HepG2 (cell line): Measurements from ENCODE around the gene RPL19. TPM values are rescaled to one million over a fixed set of nuclear protein-coding genes. Genes with fewer than 3 reads are reported as not detected.

ENCODE experiments used
- ATAC-seq: fragments of 200-7000 bp; cut with Tn5 transposase; 3 replicates; pipeline ENCODE4 v1.9.1; 2020; ENCODE audit warnings: mild to moderate bottlenecking, moderate library complexity
- BruUV-seq: library from RNA; stranded (reverse); fragments of 400-500 nt; replicated peaks from 2 replicates; lab custom pipeline; 2021; lab: Mats Ljungman, UMichigan
- CTCF ChIA-PET: fragments of 300-600 bp; formaldehyde crosslinking; extraction: SDS; loops from one replicate; lab custom pipeline; 2021; ENCODE audit warnings: low total read pairs, inconsistent platforms, low intra/inter-chr PET ratio; lab: Yijun Ruan, JAX
- POLR2A ChIA-PET: fragments of 350-600 bp; sonication (Branson Sonifier 250); formaldehyde crosslinking; loops from one replicate; lab custom pipeline; 2020; ENCODE audit warnings: antibody characterized with exemption, inconsistent platforms; lab: Yijun Ruan, JAX
- DNase-seq: peaks from one replicate; pipeline ENCODE4 v3.0.0-alpha.2; 2015; ENCODE audit warnings: low spot score
- FAIRE-seq: peaks from 3 replicates; lab custom pipeline; 2011; peaks lifted over from hg19 to GRCh38; lab: Jason Lieb, UNC
- H2AFZ ChIP-seq: one replicate; pipeline ENCODE4 v1.6.1; 2011; ENCODE audit warnings: low read length, inconsistent platforms
- H3K27ac ChIP-seq: fragments of 300-600 bp; 3 replicates; pipeline ENCODE4 v1.8.0; 2011; ENCODE audit warnings: mixed run types, mild to moderate bottlenecking, mixed read lengths, low read length, inconsistent platforms; ENCODE audit not compliant: insufficient read depth; ENCODE audit errors: extremely low read length
- H3K27me3 ChIP-seq, 2 experiments: fragments of 200-600 bp in 1 of 2; 2 replicates in 1 of 2; 3 replicates in 1 of 2; pipeline versions ENCODE4 v1.6.0 to v1.8.0; 2011; ENCODE audit warnings: low read length in 2 of 2, mild to moderate bottlenecking in 2 of 2, moderate library complexity in 2 of 2, inconsistent platforms in 1 of 2; ENCODE audit not compliant: insufficient read depth in 2 of 2, control insufficient read depth in 1 of 2
- H3K36me3 ChIP-seq, 2 experiments: fragments of 200-600 bp in 1 of 2; replicated peaks in 1 of 2; 2 replicates in 1 of 2; 3 replicates in 1 of 2; pipeline versions ENCODE4 v1.5.1 to v1.8.0; 2011; ENCODE audit warnings: low read length in 2 of 2, inconsistent platforms in 1 of 2; ENCODE audit not compliant: insufficient read depth in 2 of 2, control insufficient read depth in 1 of 2
- H3K4me1 ChIP-seq: 2 replicates; pipeline ENCODE4 v1.5.1; 2012; ENCODE audit warnings: low read length, inconsistent platforms; ENCODE audit not compliant: insufficient read depth
- H3K4me2 ChIP-seq: 2 replicates; pipeline ENCODE4 v1.6.0; 2011; ENCODE audit warnings: low read depth, low read length, inconsistent platforms
- H3K4me3 ChIP-seq, 3 experiments: fragments of 200-600 bp in 1 of 3; sonication (generic), shearing (Covaris generic) in 1 of 3; replicated peaks in 1 of 3; 2 replicates each; pipeline ENCODE4 v1.5.1; 2011 to 2016; ENCODE audit warnings: low read length in 3 of 3, inconsistent platforms in 2 of 3, low read depth in 2 of 3, mild to moderate bottlenecking in 2 of 3, control low read depth in 1 of 3, mixed read lengths in 1 of 3; ENCODE audit not compliant: insufficient read depth in 1 of 3
- H3K79me2 ChIP-seq: one replicate; pipeline ENCODE4 v1.6.1; 2011; ENCODE audit warnings: low read length, inconsistent platforms; ENCODE audit not compliant: insufficient read depth
- H3K9ac ChIP-seq: 2 replicates; pipeline ENCODE4 v1.6.0; 2011; ENCODE audit warnings: mild to moderate bottlenecking, low read depth, low read length, inconsistent platforms; ENCODE audit not compliant: insufficient read depth
- H3K9me3 ChIP-seq: 2 replicates; pipeline ENCODE4 v1.5.1; 2012; ENCODE audit warnings: mild to moderate bottlenecking, low read length
- H4K20me1 ChIP-seq: 2 replicates; pipeline ENCODE4 v1.6.0; 2011; ENCODE audit warnings: inconsistent platforms, mild to moderate bottlenecking, low read length, moderate library complexity; ENCODE audit not compliant: insufficient read depth
- HDAC2 ChIP-seq: sonication (generic); formaldehyde crosslinking; IDR thresholded peaks from 2 replicates; pipeline ENCODE4 v1.4.0; 2020; ENCODE audit warnings: missing genetic modification reagents
- HOXA7 ChIP-seq: sonication (generic); formaldehyde crosslinking; IDR thresholded peaks from 2 replicates; pipeline ENCODE4 v1.8.1; 2022; ENCODE audit warnings: mild to moderate bottlenecking, missing genetic modification reagents, moderate library complexity
- JUN ChIP-seq: sonication (generic); formaldehyde crosslinking; IDR thresholded peaks from 2 replicates; pipeline ENCODE4 v1.4.0; 2020; ENCODE audit warnings: mild to moderate bottlenecking, missing genetic modification reagents
- NFIC ChIP-seq: IDR thresholded peaks from 2 replicates; pipeline ENCODE4 v1.6.1; 2012; ENCODE audit warnings: mild to moderate bottlenecking, low read length, inconsistent platforms
- NR3C1 ChIP-seq: sonication (generic); formaldehyde crosslinking; IDR thresholded peaks from 2 replicates; pipeline ENCODE4 v1.4.0; 2020; ENCODE audit warnings: missing genetic modification reagents
- RFX3 ChIP-seq: IDR thresholded peaks from 2 replicates; pipeline ENCODE4 v1.6.1; 2016; ENCODE audit warnings: missing biosample characterization, missing genetic modification reagents
- TEAD3 ChIP-seq: optimal IDR thresholded peaks from 2 replicates; pipeline ENCODE3; 2016; ENCODE audit warnings: borderline replicate concordance
- WIZ ChIP-seq: sonication (generic); formaldehyde crosslinking; IDR thresholded peaks from 2 replicates; pipeline ENCODE4 v1.5.1; 2020; ENCODE audit warnings: mild to moderate bottlenecking, missing genetic modification reagents
- ZFX ChIP-seq: sonication (generic); formaldehyde crosslinking; IDR thresholded peaks from 2 replicates; pipeline ENCODE4 v1.4.0; 2020; ENCODE audit warnings: mild to moderate bottlenecking, low read depth, missing genetic modification reagents, moderate library complexity
- ZNF576 ChIP-seq: sonication (generic); formaldehyde crosslinking; IDR thresholded peaks from 2 replicates; pipeline ENCODE4 v1.4.0; 2020; ENCODE audit warnings: mild to moderate bottlenecking, missing genetic modification reagents
- WGBS: methylation state at CpG from one replicate; pipeline ENCODE4 v1.1.6; 2017; ENCODE audit warnings: low lambda C conversion rate; 5-methylcytosine and 5-hydroxymethylcytosine counted together
- in situ Hi-C: cut with HindIII; loops from 2 replicates; pipeline ENCODE4 v1.10.0; 2017; ENCODE audit warnings: low pct_unique_long_range_greater_than_20kb; ENCODE audit not compliant: extremely low pct_ligation_motif_present
- intact Hi-C: fragments of 100-400 bp; cut with micrococcal nuclease; formaldehyde crosslinking; loops from one replicate; pipeline ENCODE4 v1.10.0; 2022; ENCODE audit not compliant: unreplicated experiment
- polyA plus RNA-seq, 8 experiments: library from polyadenylated mRNA; depleted of rRNA in 3 of 8; stranded (reverse) in 7 of 8; unstranded in 1 of 8; fragments of >200 nt; fragmentation: Illumina TruSeq in 4 of 8; extraction: Trizol in 4 of 8; gene quantifications; 2 replicates each; pipeline versions ENCODE4 v1.2.1 to v1.2.3, GENCODE V29; 2011 to 2016; ENCODE audit warnings: low read depth in 4 of 8, missing spikeins in 1 of 8, mixed read lengths in 1 of 8; ENCODE audit not compliant: insufficient read depth in 1 of 8
- total RNA-seq, 5 experiments: library from RNA; depleted of rRNA; stranded (reverse); fragments of >200 nt; fragmentation: Illumina TruSeq; extraction: Trizol; gene quantifications; 2 replicates each; pipeline ENCODE4 v1.2.3, GENCODE V29; 2016; ENCODE audit warnings: low read depth in 1 of 5
- TF ChIP-seq, protein P1 (sequence below): IDR thresholded peaks from 2 replicates; pipeline ENCODE4 v1.6.1; 2016; ENCODE audit warnings: missing biosample characterization, missing genetic modification reagents, low read depth
- TF ChIP-seq, protein P2 (sequence below): sonication (generic); formaldehyde crosslinking; IDR thresholded peaks from 2 replicates; pipeline ENCODE4 v1.5.0; 2020; ENCODE audit warnings: mild to moderate bottlenecking, missing genetic modification reagents, moderate library complexity
- TF ChIP-seq, protein P3 (sequence below): sonication (generic); formaldehyde crosslinking; IDR thresholded peaks from 2 replicates; pipeline ENCODE4 v1.4.0; 2020; ENCODE audit warnings: mild to moderate bottlenecking, missing genetic modification reagents
- TF ChIP-seq, protein P4 (sequence below): sonication (generic); formaldehyde crosslinking; IDR thresholded peaks from 2 replicates; pipeline ENCODE4 v1.4.0; 2020; ENCODE audit warnings: low read depth, mild to moderate bottlenecking, missing genetic modification reagents

Gene RPL19
- total and polyA plus RNA-seq, 2 of the 13 experiments (the other 11 are each of a cell fraction or from before 2014, with no cell fraction given): 2,522 to 2,768 TPM

- intact Hi-C loops: loop anchor here (10.0 kb wide), 1 partner anchor 252 kb away; no protein-coding TSS in a partner anchor
- ChIA-PET POLR2A (interaction anchor here (1.9 kb wide), 1 partner anchor 37 kb away, joined by 7 read pairs; the partner anchor contains the start of gene RPL19), CTCF (no interaction called here)
- BruUV-seq: no TSS peak
- no peak overlapping the region for H3K9ac ChIP-seq
- no peak overlapping the region for H3K27ac ChIP-seq
- TF ChIP-seq, protein P1, sequence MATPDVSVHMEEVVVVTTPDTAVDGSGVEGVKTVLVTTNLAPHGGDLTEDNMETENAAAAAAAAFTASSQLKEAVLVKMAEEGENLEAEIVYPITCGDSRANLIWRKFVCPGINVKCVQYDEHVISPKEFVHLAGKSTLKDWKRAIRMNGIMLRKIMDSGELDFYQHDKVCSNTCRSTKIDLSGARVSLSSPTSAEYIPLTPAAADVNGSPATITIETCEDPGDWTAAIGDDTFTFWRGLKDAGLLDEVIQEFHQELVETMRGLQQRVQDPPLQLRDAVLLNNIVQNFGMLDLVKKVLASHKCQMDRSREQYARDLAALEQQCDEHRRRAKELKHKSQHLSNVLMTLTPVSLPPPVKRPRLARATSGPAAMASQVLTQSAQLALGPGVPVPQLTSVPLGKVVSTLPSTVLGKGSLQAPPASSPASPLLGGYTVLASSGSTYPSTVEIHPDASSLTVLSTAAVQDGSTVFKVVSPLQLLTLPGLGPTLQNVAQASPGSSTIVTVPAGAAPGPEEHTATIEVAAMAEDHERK (CRISPR knock-in tag): no peak
- TF ChIP-seq, protein P2, sequence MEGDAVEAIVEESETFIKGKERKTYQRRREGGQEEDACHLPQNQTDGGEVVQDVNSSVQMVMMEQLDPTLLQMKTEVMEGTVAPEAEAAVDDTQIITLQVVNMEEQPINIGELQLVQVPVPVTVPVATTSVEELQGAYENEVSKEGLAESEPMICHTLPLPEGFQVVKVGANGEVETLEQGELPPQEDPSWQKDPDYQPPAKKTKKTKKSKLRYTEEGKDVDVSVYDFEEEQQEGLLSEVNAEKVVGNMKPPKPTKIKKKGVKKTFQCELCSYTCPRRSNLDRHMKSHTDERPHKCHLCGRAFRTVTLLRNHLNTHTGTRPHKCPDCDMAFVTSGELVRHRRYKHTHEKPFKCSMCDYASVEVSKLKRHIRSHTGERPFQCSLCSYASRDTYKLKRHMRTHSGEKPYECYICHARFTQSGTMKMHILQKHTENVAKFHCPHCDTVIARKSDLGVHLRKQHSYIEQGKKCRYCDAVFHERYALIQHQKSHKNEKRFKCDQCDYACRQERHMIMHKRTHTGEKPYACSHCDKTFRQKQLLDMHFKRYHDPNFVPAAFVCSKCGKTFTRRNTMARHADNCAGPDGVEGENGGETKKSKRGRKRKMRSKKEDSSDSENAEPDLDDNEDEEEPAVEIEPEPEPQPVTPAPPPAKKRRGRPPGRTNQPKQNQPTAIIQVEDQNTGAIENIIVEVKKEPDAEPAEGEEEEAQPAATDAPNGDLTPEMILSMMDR (CRISPR knock-in tag): 0 out of 2 replicates have a peak, but pooled peaks have one; percentile 4
- no peaks in the 10 kb centered on the region for H4K20me1 ChIP-seq
- peaks cover 4% of the 10 kb centered on the region; the same call in 1 of the 2 replicates for H3K4me1 ChIP-seq
- WGBS: 22% methylated on average over 3 of the region's 6 CpGs
- peaks cover 0 to 13% of the 10 kb centered on the region in 2 experiments; a peak in 4 of 5 replicates for H3K27me3 ChIP-seq
- no peak for FAIRE-seq
- no peaks in the 10 kb centered on the region for H3K9me3 ChIP-seq
- no peaks in the 10 kb centered on the region for H3K36me3 ChIP-seq
- H3K4me3 ChIP-seq: no peak overlapping the region
- no peak for DNase-seq
- peak; percentile 10 for ATAC-seq
- in situ Hi-C loops: no loop called here
- H2AFZ ChIP-seq: no peak overlapping the region
- no peaks in the 10 kb centered on the region for H3K79me2 ChIP-seq
- no peak overlapping the region for H3K4me2 ChIP-seq
These were observed 36.9 kb downstream of the RPL19 start for GRCh38 chr17:39236981-39237441.

DNA sequence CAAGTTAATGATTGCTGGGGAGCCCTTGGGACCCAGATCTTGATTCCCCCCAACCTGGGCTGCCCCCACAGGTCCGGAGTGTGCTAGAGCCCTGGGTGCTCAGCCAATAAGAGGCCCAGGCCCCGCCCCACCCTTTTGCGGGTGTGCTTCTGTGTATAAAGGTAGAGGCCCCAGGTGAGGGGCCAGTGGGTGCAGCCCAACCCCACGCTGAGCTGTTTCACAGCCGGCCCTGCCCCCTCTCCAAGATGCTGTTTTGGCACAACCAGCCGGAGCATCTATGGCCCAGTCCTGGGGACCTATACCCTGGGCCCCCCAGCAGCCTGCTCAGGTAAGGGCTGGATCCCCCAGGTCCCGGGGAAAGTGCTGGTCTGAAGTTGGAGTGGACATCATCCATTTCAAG, 37.5 kb downstream of the RPL19 start:
- Histone ChIP-seq H2AFZ (no peak overlapping the region), H3K9ac (no peak overlapping the region), H3K27ac (no peak overlapping the region), H3K4me2 (no peak overlapping the region), H3K4me1 (no peaks in the 10 kb centered on the region), H3K4me3 (no peak overlapping the region), H3K9me3 (no peaks in the 10 kb centered on the region), H3K27me3 (peaks cover 0 to 8% of the 10 kb centered on the region in 2 experiments; a peak in 3 of 5 replicates), H3K79me2 (no peaks in the 10 kb centered on the region), H3K36me3 (no peaks in the 10 kb centered on the region), H4K20me1 (no peaks in the 10 kb centered on the region)
- no peak for FAIRE-seq
- ATAC-seq: no peak
- intact Hi-C loops: loop anchor here (10.0 kb wide), 1 partner anchor 253 kb away; no protein-coding TSS in a partner anchor
- DNase-seq: no peak
- in situ Hi-C loops: no loop called here
- no TSS peak for BruUV-seq
- POLR2A ChIA-PET: interaction anchor here (1.6 to 1.9 kb wide), 2 partner anchors 31 to 38 kb away, joined by 7 read pairs; partner anchors contain the start of gene RPL19
- 4% methylated on average over 7 of the region's 7 CpGs for WGBS
- CTCF ChIA-PET: no interaction called here
- TF ChIP-seq WIZ (CRISPR knock-in tag) (no peak), HDAC2 (no peak), ZNF576 (CRISPR knock-in tag) (no peak), TEAD3 (no peak), NFIC (no peak), ZFX (CRISPR knock-in tag) (no peak), JUN (no peak), HOXA7 (no peak), NR3C1 (CRISPR knock-in tag) (no peak), RFX3 (CRISPR knock-in tag) (no peak)
- TF ChIP-seq, protein P3, sequence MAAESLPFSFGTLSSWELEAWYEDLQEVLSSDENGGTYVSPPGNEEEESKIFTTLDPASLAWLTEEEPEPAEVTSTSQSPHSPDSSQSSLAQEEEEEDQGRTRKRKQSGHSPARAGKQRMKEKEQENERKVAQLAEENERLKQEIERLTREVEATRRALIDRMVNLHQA: no peak
- TF ChIP-seq, protein P4, sequence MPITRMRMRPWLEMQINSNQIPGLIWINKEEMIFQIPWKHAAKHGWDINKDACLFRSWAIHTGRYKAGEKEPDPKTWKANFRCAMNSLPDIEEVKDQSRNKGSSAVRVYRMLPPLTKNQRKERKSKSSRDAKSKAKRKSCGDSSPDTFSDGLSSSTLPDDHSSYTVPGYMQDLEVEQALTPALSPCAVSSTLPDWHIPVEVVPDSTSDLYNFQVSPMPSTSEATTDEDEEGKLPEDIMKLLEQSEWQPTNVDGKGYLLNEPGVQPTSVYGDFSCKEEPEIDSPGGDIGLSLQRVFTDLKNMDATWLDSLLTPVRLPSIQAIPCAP (CRISPR knock-in tag): no peak
